ENCODE results near the gene S100A6.
A peak's percentile ranks its signal among the peaks of the same experiment; 100 is the strongest.
"Not testable (repeated sequence)": the region's sequence is repeated elsewhere in the genome, so short reads cannot be mapped to it uniquely, and the experiment has no call there.

The S100A6 gene

GRCh38 chr1:153563991-153564390, 28.2 kb upstream of the S100A6 start:
- DNase-seq (ENCODE audit: low read depth, low spot score), result no peak

GRCh38 chr1:153563483-153563901, 27.7 kb upstream of the S100A6 start:
- no peak for DNase-seq (ENCODE audit: low read depth, low spot score)

GRCh38 chr1:153562021-153562420, 26.2 kb upstream of the S100A6 start:
- not testable (repeated sequence) for DNase-seq (ENCODE audit: low read depth, low spot score)

GRCh38 chr1:153561466-153561985, 25.7 kb upstream of the S100A6 start:
- DNase-seq (ENCODE audit: low read depth, low spot score), result no peak

- DNase-seq (ENCODE audit: low read depth, low spot score), result no peak
Observed at GRCh38 chr1:153560771-153561465, 25.1 kb upstream of the S100A6 start.

GRCh38 chr1:153560241-153560640, 24.4 kb upstream of the S100A6 start:
- DNase-seq (ENCODE audit: low read depth, low spot score), result no peak

GRCh38 chr1:153557877-153558276, 22.1 kb upstream of the S100A6 start:
- no peak for DNase-seq (ENCODE audit: low read depth, low spot score)

GRCh38 chr1:153556348-153556747, 20.6 kb upstream of the S100A6 start:
- no peak for DNase-seq (ENCODE audit: low read depth, low spot score)

- no peak for DNase-seq (ENCODE audit: low read depth, low spot score)
Observed at GRCh38 chr1:153553830-153554541, 18.2 kb upstream of the S100A6 start.

- DNase-seq (ENCODE audit: low read depth, low spot score), result no peak
Observed at GRCh38 chr1:153553096-153553495, 17.3 kb upstream of the S100A6 start.

GRCh38 chr1:153552335-153552734, 16.5 kb upstream of the S100A6 start:
- no peak for DNase-seq (ENCODE audit: low read depth, low spot score)

GRCh38 chr1:153550827-153551500, 15.2 kb upstream of the S100A6 start:
- DNase-seq (ENCODE audit: low read depth, low spot score), result no peak

GRCh38 chr1:153550398-153550758, 14.6 kb upstream of the S100A6 start:
- DNase-seq (ENCODE audit: low read depth, low spot score), result no peak

- no peak for DNase-seq (ENCODE audit: low read depth, low spot score)
Observed at GRCh38 chr1:153549741-153550397, 14.1 kb upstream of the S100A6 start.

- peak; percentile 52 for DNase-seq (ENCODE audit: low read depth, low spot score)
Observed at GRCh38 chr1:153548722-153549688, 13.2 kb upstream of the S100A6 start, which contains the start of gene S100A3. S100A3 (minus strand) TSS chr1:153549258; CDS start chr1:153548485, 773 bp downstream.

GRCh38 chr1:153547560-153548551, 12.1 kb upstream of the S100A6 start:
- peak; percentile 63 for DNase-seq (ENCODE audit: low read depth, low spot score)

GRCh38 chr1:153546796-153547559, 11.2 kb upstream of the S100A6 start:
- no peak for DNase-seq (ENCODE audit: low read depth, low spot score)

- DNase-seq (ENCODE audit: low read depth, low spot score), result no peak
Observed at GRCh38 chr1:153546371-153546770, 10.6 kb upstream of the S100A6 start.
